ENCODE data around the gene FXYD3.

The FXYD3 gene, protein sequence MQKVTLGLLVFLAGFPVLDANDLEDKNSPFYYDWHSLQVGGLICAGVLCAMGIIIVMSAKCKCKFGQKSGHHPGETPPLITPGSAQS

DNA sequence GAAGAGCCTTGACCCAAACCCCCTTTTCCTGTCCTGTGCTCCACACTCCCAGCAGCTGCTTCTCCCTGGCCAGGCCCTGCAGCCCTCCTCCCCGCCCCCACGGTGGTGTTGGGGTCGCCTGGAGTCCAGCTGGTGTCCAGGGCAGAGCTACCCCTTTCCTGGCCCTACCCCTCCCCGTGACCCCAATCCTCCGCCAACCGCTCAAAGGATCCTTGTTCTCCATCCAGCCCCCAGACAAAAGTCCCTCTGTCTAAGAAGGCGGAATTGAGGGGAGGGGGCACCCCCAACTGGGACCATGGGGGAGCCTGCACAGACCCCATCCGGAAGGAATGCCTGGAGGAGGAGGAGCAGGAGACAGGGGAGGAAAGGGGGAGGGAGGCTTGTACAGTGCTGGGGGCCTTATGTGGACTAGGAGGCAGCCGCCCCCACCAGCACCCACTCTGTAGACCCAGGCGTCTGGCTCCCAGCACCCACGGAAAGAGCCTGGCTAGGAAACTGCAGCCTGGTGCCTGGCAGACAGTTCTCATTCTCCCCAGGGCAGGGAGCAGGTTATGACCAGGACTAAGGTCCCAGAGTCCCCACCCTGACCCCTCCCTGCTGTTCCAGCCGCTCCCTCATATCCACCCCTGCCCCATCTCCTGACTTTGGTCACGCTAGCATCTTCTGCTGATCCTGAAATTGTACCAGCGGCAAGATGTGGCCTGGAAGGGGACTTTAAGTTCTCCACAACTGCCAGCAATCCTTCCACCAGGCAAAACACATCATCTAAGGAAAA, at the start of gene FXYD3:
FXYD3 (plus strand) TSS at position 647 of the 775 bp plus-strand sequence. CDS start 3,554 bp downstream, outside the sequence.
- TF ChIP-seq, protein P1, sequence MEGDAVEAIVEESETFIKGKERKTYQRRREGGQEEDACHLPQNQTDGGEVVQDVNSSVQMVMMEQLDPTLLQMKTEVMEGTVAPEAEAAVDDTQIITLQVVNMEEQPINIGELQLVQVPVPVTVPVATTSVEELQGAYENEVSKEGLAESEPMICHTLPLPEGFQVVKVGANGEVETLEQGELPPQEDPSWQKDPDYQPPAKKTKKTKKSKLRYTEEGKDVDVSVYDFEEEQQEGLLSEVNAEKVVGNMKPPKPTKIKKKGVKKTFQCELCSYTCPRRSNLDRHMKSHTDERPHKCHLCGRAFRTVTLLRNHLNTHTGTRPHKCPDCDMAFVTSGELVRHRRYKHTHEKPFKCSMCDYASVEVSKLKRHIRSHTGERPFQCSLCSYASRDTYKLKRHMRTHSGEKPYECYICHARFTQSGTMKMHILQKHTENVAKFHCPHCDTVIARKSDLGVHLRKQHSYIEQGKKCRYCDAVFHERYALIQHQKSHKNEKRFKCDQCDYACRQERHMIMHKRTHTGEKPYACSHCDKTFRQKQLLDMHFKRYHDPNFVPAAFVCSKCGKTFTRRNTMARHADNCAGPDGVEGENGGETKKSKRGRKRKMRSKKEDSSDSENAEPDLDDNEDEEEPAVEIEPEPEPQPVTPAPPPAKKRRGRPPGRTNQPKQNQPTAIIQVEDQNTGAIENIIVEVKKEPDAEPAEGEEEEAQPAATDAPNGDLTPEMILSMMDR (IDR thresholded peaks at IDR 0.05; ENCODE audit: low read depth, low read length, missing control alignments), result no peak
- no peak for DNase-seq (ENCODE audit: low read depth)
- no peak within 1 kb of the TSS for H3K4me3 ChIP-seq (ENCODE audit: low read depth, low read length)

DNA sequence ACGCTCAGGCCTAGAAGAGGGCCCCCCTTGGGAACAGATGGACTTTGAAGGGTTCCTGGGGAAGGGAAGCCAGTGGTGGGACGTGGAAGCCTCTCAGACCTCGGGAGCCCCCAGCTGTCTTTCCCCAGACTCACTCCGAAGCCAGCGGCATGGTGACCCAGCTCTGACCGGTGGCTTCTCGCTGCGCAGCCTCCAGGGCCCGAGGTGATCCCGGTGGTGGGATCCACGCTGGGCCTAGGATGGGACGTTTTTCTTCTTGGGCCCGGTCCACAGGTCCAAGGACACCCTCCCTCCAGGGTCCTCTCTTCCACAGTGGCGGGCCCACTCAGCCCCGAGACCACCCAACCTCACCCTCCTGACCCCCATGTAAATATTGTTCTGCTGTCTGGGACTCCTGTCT, 49.5 kb upstream of the FXYD3 start:
- DNase-seq (ENCODE audit: low read depth), result no peak
- TF ChIP-seq, protein P1 (IDR thresholded peaks at IDR 0.05; ENCODE audit: low read depth, low read length, missing control alignments), result no peak
- no peak overlapping the region for H3K4me3 ChIP-seq (ENCODE audit: low read depth, low read length)

DNA sequence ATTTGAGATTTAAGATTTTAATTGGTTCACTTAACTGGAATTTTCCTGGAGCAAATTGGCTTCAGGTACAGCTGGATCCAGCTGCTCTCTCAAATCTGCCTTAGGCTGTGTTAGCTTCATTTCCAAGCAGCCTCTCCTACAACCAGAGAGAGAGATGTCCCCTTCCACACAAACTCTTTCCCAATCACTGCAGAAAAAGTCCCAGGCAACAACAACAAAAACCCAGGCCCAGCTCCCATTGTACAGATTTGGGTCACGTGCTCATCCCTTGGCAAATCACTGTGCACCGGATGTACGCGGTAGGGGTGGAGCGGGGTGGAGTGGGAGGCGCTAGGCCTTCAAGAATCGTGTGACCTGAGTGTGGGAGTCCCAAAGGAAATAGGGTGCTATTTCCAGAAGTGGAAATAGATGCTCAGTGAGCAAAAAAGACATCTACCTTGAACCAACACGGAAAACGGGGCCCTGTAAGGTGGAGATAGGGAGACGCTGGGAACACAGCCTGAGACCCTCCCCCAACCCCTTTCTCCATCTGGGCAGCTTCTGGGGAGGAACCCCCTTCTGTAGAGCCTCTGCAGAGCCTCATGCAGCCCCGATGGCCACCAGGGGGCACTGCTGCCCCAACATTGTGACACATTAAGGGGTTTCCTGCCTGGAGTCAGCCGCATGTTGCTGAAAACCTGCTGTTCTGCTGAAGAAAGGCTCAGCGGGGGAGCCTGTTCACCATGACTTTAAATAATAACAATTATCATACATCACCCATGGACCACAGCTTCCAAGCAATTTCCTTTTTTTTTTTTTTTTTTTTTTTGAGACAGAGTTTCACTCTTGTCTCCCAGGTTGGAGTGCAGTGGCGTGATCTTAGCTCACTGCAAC, 48.7 kb upstream of the FXYD3 start:
- H3K4me3 ChIP-seq (ENCODE audit: low read depth, low read length), result no peak overlapping the region
- TF ChIP-seq, protein P1 (IDR thresholded peaks at IDR 0.05; ENCODE audit: low read depth, low read length, missing control alignments), result peak; percentile 90
- DNase-seq (ENCODE audit: low read depth), result peak; percentile 79

DNA sequence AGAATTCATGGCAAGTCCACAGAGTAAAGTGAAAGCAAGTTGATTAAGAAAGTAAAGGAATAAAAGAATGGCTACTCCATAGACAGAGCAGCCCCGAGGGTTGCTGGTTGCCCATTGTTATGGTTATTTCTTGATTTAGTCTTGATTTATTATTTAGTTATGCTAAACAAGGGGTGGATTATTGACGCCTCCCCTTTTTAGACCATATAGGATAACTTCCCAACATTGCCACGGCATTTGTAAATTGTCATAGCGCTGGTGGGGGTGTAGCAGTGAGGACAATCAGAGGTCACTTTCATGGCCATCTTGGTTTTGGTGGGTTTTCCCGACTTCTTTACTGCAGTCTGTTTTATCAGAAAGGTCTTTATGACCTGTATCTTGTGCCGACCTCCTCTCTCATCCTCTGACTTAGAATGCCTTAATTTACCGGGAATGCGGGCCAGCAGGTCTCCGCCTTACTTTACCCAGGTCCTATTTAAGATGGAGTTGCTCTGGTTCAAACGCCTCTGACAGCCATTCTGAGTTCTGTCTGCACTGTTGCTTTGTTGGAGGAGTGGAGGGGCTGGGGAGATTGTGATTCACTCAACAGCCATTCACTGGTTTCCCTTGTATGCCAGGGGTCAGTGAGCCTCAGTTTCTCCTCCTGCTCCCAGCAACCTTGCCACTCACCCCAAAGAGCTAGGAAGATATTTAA, 46.5 kb upstream of the FXYD3 start:
- no peak overlapping the region for H3K4me3 ChIP-seq (ENCODE audit: low read depth, low read length)
- TF ChIP-seq, protein P1 (IDR thresholded peaks at IDR 0.05; ENCODE audit: low read depth, low read length, missing control alignments), result no peak
- DNase-seq (ENCODE audit: low read depth), result no peak

DNA sequence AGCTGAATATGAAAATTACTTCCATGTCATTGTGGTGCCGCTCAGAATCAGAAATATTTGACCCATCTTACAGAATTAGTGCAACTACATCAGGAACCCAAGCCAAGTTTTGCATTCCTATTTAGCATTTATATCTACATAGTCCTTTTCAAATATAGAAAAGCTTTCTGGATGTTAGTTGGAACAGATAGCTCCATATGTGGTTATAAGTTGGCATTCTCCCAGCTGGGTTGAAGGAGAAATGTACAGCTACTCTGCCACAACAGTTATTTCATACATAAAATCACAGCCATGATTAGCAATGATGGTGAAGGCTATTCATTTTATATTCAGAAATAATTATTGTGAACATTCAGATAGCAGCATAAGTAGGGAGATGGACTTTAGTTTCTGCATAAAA, 45.9 kb upstream of the FXYD3 start:
- TF ChIP-seq, protein P1 (IDR thresholded peaks at IDR 0.05; ENCODE audit: low read depth, low read length, missing control alignments), result no peak

DNA sequence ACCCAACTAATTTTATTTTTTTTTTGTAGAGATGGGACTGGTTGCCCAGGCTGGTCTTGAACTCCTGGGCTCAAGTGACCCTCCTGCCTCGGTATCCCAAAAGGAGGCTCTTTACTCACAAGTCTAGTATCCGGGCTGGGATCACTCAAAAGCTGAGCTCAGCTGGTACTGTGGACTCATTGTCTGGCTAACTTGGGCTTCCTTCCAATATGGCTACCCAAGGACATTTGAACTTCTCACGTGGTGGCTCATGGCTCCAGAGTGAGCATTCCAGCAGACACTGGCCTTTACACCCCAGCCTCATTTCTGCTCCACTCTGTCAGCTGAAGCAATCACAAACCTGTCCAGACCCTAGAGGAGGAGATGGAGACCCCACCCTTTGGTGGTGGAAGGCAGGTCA, 45.2 kb upstream of the FXYD3 start:
- H3K4me3 ChIP-seq (ENCODE audit: low read depth, low read length), result no peak overlapping the region
- DNase-seq (ENCODE audit: low read depth), result no peak
- TF ChIP-seq, protein P1 (IDR thresholded peaks at IDR 0.05; ENCODE audit: low read depth, low read length, missing control alignments), result no peak

More for the DNA sequence above, 45.9 kb upstream of the FXYD3 start:
- DNase-seq (ENCODE audit: low read depth), result no peak
- no peak overlapping the region for H3K4me3 ChIP-seq (ENCODE audit: low read depth, low read length)

Measured in GM12864 (cell line).